HG03520 (cell line): Measurements from ENCODE around the gene NANOGP8.
"Not testable (repeated sequence)": the region's sequence is repeated elsewhere in the genome, so short reads cannot be mapped to it uniquely, and the experiment has no call there.

Source experiments
- ATAC-seq: cut with Tn5 transposase; IDR thresholded peaks from one replicate; pipeline ENCODE4 v1.9.1; 2021; ENCODE audit warnings: mild to moderate bottlenecking, moderate library complexity; ENCODE audit not compliant: unreplicated experiment

NANOGP8 gene, protein sequence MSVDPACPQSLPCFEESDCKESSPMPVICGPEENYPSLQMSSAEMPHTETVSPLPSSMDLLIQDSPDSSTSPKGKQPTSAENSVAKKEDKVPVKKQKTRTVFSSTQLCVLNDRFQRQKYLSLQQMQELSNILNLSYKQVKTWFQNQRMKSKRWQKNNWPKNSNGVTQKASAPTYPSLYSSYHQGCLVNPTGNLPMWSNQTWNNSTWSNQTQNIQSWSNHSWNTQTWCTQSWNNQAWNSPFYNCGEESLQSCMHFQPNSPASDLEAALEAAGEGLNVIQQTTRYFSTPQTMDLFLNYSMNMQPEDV

DNA sequence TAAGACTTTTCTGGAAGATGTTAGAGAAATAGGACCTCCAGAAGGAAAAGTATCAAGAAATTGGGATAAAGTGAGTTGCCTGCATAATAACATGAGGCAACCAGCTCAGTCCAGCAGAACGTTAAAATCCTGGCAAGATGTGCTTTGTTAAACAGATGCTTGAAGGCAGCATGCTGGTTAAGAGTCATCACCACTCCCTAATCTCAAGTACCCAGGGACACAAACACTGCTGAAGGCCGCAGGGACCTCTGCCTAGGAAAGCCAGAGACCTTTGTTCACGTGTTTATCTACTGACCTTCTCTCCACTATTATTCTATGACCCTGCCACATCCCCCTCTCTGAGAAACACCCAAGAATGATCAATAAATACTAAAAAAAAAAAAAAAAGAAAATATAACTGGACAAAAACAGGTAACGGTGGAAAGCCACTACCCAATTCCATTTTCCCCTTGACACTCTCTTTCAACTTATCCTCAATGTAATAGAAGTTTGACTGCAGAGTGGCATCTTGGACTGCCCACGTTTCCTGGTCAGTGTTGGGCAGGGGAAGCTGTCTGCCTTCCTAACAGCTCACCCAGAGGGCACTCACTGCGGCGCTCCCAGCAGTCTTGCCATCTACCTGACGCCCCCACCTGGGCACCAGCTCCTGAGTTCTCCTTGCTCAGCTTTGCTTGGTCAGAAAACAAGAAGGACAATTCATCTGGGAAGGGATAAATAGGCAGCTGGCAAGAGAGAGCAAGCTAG, at the start of gene NANOGP8:
TSS of gene NANOGP8 (minus strand) at position 120 of the 744 bp plus-strand sequence. CDS start 185 bp downstream, outside the sequence.
- not testable (repeated sequence) for ATAC-seq

DNA sequence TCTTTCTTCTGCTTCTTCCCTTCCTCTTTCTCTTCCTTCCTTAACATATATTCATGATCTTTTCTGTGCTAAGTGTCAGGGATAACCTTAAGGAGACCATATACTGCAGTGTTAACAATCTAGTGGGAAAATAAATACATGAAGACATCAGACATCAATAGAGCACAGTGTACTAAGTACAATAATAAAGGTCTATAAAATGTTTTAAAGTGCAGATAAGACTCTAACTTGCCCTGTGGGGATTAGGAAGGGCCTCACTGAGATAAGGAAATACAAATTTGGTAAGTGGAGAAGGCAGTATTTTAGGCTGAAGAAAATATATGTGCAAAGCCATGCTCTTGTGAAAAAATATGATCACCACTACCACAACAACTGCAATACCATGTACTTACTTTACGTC, 49.2 kb upstream of the NANOGP8 start:
- no peak for ATAC-seq

DNA sequence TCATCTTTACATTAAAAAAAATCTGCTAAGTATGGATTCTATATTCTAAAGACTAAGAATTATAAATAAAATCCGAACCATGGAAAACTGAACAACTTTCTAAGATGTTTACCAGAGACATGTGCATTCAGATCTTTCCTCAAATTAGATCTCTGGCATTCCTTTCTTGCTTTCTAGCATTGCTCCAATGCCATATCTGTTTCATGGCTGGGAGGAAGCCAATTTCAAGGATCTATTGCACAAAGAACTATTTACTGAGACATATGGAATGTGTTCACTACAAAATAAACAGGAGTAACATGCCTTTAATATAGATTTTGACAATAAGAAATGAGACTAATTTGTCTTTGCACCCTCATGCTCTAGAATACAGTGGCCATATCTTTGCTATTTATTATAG, 45.1 kb upstream of the NANOGP8 start:
- no peak for ATAC-seq

- no peak for ATAC-seq
Observed at GRCh38 chr15:35129361-35129760, 44.3 kb upstream of the NANOGP8 start.

DNA sequence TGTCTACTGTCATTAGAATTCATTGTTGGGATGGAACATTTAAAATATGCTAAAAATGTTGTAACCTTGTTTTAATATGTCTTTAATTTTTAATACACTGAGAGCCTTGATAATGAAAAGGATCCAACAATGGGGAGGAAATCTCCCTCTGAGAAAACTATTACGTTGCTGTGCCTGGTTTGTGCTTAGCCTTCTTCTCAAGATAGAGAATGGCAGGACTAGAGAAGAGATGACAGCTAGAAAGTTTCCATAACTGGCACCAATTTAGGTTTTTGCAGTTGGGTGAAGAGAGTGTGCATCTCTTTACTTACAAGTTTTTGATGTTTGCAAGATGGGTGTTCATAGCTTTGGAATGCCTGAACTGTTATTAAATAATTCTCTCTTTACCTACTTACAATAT, 42.6 kb upstream of the NANOGP8 start:
- no peak for ATAC-seq

DNA sequence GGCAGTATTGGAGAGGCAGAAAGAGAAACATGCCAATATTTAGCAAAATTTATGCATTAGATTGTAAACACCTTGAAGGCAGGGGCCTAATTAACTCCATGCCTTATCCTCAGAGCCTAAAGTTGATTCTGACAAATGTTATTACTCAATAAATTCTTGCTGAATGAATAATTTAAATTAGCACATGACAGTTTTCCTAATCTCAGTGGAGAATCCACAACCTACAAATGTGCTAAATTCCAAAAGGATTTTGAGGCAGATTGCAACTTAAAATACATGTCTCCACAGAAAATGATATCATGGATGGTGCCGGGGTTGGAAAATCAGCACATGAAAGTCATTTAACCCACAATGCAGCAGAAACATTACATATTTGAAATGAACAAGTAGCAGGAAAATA, 41.1 kb upstream of the NANOGP8 start:
- no peak for ATAC-seq

- ATAC-seq: no peak
Observed at GRCh38 chr15:35123743-35124142, 38.6 kb upstream of the NANOGP8 start.

- ATAC-seq: no peak
Observed at GRCh38 chr15:35121611-35122359, 36.7 kb upstream of the NANOGP8 start.

GRCh38 chr15:35120173-35120572, 35.1 kb upstream of the NANOGP8 start:
- ATAC-seq: no peak

GRCh38 chr15:35118960-35119359, 33.9 kb upstream of the NANOGP8 start:
- no peak for ATAC-seq

GRCh38 chr15:35117543-35118265, 32.6 kb upstream of the NANOGP8 start:
- ATAC-seq: no peak

- no peak for ATAC-seq
Observed at GRCh38 chr15:35115155-35115725, 30.1 kb upstream of the NANOGP8 start.

DNA sequence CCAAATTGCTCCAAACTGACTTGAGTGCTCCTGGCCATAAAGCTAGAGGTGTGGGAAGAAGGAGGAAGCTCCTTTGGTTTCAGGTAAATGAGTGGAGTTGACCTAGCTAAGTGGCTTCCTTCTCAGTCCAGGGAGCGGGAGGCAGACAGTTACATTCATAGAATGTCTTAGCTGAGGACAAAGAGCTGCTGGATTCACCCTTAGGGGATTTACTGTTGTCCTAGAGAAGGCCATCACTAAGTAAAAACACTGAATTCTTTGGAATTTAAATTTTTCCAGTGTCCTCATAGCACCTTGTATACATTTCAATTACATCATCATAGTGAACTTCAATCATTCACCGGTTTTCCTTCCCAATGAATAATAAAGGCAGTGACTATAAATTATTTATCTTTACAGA, 27.3 kb upstream of the NANOGP8 start:
- no peak for ATAC-seq

- no peak for ATAC-seq
Observed at GRCh38 chr15:35111861-35112260, 26.8 kb upstream of the NANOGP8 start.

- ATAC-seq: no peak
Observed at GRCh38 chr15:35108453-35108852, 23.4 kb upstream of the NANOGP8 start.

DNA sequence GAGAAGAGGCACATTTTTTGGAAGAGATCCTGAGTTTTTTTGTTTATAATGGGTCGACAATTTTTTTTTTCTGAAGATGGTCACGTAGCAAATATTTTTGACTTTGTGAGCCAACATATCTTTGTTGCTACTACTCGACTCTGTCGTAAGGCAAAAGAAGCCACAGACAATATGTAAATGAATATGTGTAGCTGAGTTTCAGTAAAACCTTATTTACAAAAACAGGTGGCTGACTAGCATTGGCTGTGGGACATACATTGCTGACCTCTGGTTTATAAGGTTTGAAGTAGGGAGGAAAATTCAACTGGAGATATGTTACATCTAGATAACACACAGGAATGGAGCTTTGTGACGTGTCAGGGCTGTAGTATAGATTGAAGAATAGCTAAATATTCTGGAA, 22.5 kb upstream of the NANOGP8 start:
- no peak for ATAC-seq

DNA sequence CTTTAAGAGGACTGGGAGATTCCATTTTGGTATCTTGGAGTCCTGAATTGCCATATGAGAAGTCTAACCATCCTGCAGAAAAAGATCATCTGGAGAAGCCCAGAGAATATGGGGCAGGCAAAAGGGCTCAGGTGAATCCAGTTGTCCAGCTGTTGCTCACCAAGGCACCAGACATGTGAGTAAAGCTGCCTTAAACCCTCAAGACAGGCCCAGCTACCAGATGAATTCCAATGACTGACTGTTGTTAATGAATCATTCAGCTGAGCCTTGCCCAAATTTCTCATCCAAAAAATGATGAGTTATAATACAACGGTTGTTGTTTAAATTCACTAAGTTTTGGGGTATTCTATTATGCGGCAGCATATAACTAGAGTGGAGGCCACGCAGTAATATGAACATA, 22.0 kb upstream of the NANOGP8 start:
- ATAC-seq: no peak

DNA sequence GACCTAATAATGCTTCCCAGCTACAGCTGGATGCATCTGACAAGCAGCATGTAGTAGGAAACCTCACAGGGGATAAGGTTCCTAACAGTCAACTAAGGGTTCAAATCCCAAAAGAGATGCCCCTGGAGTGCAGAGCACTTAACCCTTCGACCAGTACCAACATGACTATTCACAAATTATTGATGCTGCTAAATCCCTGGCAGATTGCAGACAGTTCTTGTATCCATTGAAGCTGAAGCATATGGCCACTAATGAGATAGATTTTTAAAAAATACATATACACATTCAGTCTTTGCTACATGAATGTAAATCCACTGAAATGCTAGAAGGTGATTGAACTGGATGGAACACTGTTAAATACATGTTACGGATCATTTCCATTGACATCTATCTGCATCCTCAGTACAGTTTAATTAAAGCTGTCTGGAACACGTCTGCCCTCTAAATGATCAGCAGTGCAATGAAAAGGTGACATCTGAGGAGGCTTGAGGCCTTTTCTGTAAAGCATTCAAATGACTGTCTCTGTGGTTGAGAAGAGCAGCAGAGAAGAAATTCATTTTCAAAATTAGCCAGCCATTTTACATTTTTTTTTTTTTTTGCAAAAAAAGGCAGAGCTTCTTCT, 19.5 kb upstream of the NANOGP8 start:
- no peak for ATAC-seq

DNA sequence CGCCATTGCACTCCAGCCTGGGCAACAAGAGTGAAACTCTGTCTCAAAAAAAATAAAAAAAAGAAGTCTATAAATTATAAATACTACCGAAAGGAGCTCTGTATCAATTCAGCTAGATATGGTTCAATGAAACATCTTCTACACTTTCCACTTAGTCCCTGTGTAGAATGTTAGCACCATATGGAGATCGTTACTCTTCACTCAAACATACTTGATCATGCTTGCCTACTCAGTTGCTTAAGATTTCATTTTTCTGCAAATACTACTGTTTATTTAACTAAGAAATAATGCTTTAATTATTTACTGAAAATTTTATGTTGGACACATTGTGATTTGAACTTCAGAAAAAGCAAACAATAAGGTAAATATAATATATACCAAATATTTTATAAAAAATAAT, 17.1 kb upstream of the NANOGP8 start:
- ATAC-seq: no peak

DNA sequence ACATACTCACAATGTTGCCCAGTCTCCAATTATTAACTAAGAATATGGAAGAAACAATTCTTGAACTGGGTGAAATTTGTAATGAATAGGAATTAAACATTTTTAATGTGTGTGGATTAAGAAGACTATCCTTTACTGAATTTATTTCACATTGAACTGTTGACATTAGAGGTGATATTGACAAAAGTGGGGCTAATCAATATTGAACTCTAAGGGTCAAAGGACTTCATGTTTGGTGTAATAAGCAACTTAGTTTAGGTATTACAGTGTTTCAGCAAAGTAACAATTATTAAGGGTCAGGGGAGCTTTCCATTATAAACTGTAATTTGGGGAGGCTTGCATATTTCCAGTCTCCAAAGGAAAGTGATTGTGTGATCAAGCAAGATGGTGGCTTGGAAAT, 16.2 kb upstream of the NANOGP8 start:
- ATAC-seq: no peak
